ENCODE measurements around the gene ZNF205.

Gene ZNF205

DNA sequence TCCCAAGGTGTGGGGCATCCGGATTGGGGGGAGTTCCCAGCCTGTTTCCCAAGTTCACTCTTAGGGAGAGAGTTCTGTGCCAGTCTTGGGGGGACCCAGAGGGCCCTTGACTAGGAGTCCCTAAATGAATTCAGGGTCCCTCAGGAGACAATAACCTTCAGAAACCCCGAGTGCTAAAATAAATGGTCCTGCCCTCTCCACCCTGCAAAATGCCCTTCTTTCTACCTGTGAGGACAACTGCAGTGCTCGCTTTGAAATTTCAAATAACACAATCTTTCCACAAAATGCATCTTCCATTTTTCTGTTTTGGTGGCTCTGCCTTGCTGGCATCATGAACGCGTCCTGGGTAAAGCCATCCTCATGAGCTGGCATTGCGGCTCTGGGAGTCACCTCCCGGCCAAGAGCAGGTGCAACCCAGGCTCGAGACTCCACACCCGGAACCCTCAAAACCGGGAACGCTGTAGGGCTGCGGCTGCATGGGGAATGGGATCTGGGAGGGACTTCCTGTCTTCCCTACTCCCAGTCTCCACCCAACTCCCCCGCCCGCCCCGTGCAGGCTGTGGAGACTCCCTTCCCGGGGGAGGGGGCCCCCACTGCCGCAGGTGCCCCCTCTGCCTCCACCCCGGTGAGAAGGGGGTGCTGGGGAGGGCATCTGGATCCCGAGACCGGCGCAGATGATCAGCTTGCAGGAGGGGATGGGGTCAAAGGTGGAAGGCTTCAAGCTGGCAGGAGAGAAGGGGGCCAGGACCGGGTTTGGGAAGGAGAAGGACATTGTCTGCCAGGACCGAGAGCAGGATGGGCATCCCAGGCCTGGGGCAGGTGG, at the start of gene ZNF205 (continued):
- no peak for TF ChIP-seq ZNF16 (tag by site-specific recombination; IDR thresholded peaks at IDR 0.05; ENCODE audit: low read depth)
- TF ChIP-seq MZF1 (tag by site-specific recombination; IDR thresholded peaks at IDR 0.05; ENCODE audit: borderline replicate concordance) = no peak
- TF ChIP-seq, protein P1, sequence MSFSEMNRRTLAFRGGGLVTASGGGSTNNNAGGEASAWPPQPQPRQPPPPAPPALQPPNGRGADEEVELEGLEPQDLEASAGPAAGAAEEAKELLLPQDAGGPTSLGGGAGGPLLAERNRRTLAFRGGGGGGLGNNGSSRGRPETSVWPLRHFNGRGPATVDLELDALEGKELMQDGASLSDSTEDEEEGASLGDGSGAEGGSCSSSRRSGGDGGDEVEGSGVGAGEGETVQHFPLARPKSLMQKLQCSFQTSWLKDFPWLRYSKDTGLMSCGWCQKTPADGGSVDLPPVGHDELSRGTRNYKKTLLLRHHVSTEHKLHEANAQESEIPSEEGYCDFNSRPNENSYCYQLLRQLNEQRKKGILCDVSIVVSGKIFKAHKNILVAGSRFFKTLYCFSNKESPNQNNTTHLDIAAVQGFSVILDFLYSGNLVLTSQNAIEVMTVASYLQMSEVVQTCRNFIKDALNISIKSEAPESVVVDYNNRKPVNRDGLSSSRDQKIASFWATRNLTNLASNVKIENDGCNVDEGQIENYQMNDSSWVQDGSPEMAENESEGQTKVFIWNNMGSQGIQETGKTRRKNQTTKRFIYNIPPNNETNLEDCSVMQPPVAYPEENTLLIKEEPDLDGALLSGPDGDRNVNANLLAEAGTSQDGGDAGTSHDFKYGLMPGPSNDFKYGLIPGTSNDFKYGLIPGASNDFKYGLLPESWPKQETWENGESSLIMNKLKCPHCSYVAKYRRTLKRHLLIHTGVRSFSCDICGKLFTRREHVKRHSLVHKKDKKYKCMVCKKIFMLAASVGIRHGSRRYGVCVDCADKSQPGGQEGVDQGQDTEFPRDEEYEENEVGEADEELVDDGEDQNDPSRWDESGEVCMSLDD (tag by site-specific recombination; IDR thresholded peaks at IDR 0.05) = peak; percentile 46; the same call in 1 of the 2 replicates
- TF ChIP-seq, protein P2, sequence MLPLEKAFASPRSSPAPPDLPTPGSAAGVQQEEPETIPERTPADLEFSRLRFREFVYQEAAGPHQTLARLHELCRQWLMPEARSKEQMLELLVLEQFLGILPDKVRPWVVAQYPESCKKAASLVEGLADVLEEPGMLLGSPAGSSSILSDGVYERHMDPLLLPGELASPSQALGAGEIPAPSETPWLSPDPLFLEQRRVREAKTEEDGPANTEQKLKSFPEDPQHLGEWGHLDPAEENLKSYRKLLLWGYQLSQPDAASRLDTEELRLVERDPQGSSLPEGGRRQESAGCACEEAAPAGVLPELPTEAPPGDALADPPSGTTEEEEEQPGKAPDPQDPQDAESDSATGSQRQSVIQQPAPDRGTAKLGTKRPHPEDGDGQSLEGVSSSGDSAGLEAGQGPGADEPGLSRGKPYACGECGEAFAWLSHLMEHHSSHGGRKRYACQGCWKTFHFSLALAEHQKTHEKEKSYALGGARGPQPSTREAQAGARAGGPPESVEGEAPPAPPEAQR (tag by site-specific recombination; IDR thresholded peaks at IDR 0.05) = no peak
- TF ChIP-seq, protein P3, sequence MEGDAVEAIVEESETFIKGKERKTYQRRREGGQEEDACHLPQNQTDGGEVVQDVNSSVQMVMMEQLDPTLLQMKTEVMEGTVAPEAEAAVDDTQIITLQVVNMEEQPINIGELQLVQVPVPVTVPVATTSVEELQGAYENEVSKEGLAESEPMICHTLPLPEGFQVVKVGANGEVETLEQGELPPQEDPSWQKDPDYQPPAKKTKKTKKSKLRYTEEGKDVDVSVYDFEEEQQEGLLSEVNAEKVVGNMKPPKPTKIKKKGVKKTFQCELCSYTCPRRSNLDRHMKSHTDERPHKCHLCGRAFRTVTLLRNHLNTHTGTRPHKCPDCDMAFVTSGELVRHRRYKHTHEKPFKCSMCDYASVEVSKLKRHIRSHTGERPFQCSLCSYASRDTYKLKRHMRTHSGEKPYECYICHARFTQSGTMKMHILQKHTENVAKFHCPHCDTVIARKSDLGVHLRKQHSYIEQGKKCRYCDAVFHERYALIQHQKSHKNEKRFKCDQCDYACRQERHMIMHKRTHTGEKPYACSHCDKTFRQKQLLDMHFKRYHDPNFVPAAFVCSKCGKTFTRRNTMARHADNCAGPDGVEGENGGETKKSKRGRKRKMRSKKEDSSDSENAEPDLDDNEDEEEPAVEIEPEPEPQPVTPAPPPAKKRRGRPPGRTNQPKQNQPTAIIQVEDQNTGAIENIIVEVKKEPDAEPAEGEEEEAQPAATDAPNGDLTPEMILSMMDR (tag by site-specific recombination; IDR thresholded peaks at IDR 0.05) = peak; percentile 42; the same call in 1 of the 2 replicates
- TF ChIP-seq EGR2 (tag by site-specific recombination; IDR thresholded peaks at IDR 0.05; ENCODE audit: low read depth) = 0 out of 2 replicates have a peak, but pooled peaks have one; percentile 16
- TF ChIP-seq, protein P4, sequence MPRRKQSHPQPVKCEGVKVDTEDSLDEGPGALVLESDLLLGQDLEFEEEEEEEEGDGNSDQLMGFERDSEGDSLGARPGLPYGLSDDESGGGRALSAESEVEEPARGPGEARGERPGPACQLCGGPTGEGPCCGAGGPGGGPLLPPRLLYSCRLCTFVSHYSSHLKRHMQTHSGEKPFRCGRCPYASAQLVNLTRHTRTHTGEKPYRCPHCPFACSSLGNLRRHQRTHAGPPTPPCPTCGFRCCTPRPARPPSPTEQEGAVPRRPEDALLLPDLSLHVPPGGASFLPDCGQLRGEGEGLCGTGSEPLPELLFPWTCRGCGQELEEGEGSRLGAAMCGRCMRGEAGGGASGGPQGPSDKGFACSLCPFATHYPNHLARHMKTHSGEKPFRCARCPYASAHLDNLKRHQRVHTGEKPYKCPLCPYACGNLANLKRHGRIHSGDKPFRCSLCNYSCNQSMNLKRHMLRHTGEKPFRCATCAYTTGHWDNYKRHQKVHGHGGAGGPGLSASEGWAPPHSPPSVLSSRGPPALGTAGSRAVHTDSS (tag by site-specific recombination; IDR thresholded peaks at IDR 0.05) = peak; percentile 31; the same call in 1 of the 2 replicates
- TF ChIP-seq ZNF596 (tag by site-specific recombination; IDR thresholded peaks at IDR 0.05) = no peak
- TF ChIP-seq, protein P5, sequence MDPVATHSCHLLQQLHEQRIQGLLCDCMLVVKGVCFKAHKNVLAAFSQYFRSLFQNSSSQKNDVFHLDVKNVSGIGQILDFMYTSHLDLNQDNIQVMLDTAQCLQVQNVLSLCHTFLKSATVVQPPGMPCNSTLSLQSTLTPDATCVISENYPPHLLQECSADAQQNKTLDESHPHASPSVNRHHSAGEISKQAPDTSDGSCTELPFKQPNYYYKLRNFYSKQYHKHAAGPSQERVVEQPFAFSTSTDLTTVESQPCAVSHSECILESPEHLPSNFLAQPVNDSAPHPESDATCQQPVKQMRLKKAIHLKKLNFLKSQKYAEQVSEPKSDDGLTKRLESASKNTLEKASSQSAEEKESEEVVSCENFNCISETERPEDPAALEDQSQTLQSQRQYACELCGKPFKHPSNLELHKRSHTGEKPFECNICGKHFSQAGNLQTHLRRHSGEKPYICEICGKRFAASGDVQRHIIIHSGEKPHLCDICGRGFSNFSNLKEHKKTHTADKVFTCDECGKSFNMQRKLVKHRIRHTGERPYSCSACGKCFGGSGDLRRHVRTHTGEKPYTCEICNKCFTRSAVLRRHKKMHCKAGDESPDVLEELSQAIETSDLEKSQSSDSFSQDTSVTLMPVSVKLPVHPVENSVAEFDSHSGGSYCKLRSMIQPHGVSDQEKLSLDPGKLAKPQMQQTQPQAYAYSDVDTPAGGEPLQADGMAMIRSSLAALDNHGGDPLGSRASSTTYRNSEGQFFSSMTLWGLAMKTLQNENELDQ (tag by site-specific recombination; IDR thresholded peaks at IDR 0.05; ENCODE audit: low read depth) = no peak
- TF ChIP-seq ZNF626 (tag by site-specific recombination; IDR thresholded peaks at IDR 0.05) = no peak
- no peak for TF ChIP-seq ZNF768 (tag by site-specific recombination; IDR thresholded peaks at IDR 0.05)
- TF ChIP-seq GLI4 (tag by site-specific recombination; IDR thresholded peaks at IDR 0.05) = peak; percentile 88; the same call in 1 of the 2 replicates
- no peak for TF ChIP-seq BCL11A (tag by site-specific recombination; IDR thresholded peaks at IDR 0.05; ENCODE audit: low read depth)
- TF ChIP-seq ZIC2 (tag by site-specific recombination; IDR thresholded peaks at IDR 0.05) = peak; percentile 51
- TF ChIP-seq, protein P6, sequence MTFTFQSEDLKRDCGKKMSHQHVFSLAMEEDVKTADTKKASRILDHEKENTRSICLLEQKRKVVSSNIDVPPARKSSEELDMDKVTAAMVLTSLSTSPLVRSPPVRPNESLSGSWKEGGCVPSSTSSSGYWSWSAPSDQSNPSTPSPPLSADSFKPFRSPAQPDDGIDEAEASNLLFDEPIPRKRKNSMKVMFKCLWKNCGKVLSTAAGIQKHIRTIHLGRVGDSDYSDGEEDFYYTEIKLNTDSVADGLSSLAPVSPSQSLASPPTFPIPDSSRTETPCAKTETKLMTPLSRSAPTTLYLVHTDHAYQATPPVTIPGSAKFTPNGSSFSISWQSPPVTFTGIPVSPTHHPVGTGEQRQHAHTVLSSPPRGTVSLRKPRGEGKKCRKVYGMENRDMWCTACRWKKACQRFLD (tag by site-specific recombination; IDR thresholded peaks at IDR 0.05) = no peak
- no peak; the same call in none of the 2 replicates for TF ChIP-seq ZSCAN23 (tag by site-specific recombination; IDR thresholded peaks at IDR 0.05)
- TF ChIP-seq FEZF1 (tag by site-specific recombination; IDR thresholded peaks at IDR 0.05) = peak; percentile 34; the same call in 1 of the 2 replicates
- TF ChIP-seq ZNF529 (tag by site-specific recombination; IDR thresholded peaks at IDR 0.05; ENCODE audit: insufficient replicate concordance) = no peak
- TF ChIP-seq ZNF530 (tag by site-specific recombination; IDR thresholded peaks at IDR 0.05; ENCODE audit: low read depth) = no peak
- TF ChIP-seq ZNF544 (tag by site-specific recombination; IDR thresholded peaks at IDR 0.05) = no peak
- TF ChIP-seq, protein P7, sequence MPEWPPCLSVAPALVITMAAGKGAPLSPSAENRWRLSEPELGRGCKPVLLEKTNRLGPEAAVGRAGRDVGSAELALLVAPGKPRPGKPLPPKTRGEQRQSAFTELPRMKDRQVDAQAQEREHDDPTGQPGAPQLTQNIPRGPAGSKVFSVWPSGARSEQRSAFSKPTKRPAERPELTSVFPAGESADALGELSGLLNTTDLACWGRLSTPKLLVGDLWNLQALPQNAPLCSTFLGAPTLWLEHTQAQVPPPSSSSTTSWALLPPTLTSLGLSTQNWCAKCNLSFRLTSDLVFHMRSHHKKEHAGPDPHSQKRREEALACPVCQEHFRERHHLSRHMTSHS (tag by site-specific recombination; IDR thresholded peaks at IDR 0.05) = no peak
- TF ChIP-seq ZNF350 (tag by site-specific recombination; IDR thresholded peaks at IDR 0.05) = no peak
- no peak for TF ChIP-seq HOXC10 (CRISPR knock-in tag; IDR thresholded peaks at IDR 0.05)
- no peak for TF ChIP-seq ZNF670 (tag by site-specific recombination; IDR thresholded peaks at IDR 0.05; ENCODE audit: low read depth)
- no peak for TF ChIP-seq ZNF169 (tag by site-specific recombination; IDR thresholded peaks at IDR 0.05)
